22Rv1 (cell line): ENCODE measurements around the gene NUP93.

Source experiments
- ZFX ChIP-seq: fragments of 450-650 bp; IDR thresholded peaks from 2 replicates; pipeline ENCODE4 v1.6.1; 2017; ENCODE audit warnings: antibody characterized with exemption, borderline replicate concordance
- TF ChIP-seq, protein P1 (sequence below): fragments of 450-650 bp; IDR thresholded peaks from 2 replicates; pipeline ENCODE4 v1.5.1; 2017; ENCODE audit warnings: mild to moderate bottlenecking

DNA sequence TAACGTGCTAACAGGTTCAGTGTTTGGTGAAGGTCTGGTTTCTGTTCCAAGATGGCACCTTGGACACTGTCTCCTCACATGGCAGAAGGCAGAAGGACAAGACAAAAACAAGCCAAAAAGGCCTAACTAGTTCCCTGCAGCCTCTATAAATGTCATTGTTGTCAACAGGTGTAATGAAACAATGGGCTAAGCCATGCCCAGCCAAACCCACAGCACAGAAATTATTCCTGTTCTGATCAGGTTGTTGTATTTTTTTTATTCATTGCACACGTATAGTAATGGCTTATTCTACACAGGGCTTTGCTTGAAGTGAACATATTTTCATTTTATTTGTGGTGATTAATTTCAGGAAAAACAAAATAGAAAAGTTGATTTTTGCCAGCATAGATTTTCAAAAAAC is 16.1 kb upstream of the NUP93 start:
- TF ChIP-seq, protein P1, sequence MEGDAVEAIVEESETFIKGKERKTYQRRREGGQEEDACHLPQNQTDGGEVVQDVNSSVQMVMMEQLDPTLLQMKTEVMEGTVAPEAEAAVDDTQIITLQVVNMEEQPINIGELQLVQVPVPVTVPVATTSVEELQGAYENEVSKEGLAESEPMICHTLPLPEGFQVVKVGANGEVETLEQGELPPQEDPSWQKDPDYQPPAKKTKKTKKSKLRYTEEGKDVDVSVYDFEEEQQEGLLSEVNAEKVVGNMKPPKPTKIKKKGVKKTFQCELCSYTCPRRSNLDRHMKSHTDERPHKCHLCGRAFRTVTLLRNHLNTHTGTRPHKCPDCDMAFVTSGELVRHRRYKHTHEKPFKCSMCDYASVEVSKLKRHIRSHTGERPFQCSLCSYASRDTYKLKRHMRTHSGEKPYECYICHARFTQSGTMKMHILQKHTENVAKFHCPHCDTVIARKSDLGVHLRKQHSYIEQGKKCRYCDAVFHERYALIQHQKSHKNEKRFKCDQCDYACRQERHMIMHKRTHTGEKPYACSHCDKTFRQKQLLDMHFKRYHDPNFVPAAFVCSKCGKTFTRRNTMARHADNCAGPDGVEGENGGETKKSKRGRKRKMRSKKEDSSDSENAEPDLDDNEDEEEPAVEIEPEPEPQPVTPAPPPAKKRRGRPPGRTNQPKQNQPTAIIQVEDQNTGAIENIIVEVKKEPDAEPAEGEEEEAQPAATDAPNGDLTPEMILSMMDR: no peak
- TF ChIP-seq ZFX: no peak
